Measurements from ENCODE around the gene JTB.

JTB gene

DNA sequence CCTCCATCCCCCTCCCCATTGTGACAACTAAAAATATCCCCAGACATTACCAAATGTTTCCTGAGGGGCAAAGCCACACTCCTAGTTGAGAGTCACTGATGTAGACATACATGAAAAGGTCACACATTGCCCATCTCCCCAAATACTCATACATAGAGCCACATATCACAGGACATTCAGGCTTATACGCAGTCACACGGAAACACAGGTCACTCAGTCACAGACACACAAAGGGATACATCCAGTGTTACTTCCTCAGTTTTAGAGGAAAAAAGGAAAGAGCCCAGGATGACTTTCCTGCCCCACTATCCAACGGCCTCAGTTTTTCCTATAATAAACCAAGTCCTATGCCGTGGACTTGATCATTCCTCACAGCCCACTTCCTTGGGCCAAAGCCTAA, 16.1 kb downstream of the JTB start:
- H3K9me3 ChIP-seq (ENCODE audit: low read length) = no peaks in the 10 kb centered on the region
- H4K20me1 ChIP-seq (ENCODE audit: insufficient read depth, low read length) = no peaks in the 10 kb centered on the region
- H3K4me1 ChIP-seq (ENCODE audit: insufficient read depth, low read length, severe bottlenecking) = peaks cover 56% of the 10 kb centered on the region
- no peaks in the 10 kb centered on the region for H3F3A ChIP-seq (ENCODE audit: insufficient read depth, low read length)
- TF ChIP-seq, protein P1, sequence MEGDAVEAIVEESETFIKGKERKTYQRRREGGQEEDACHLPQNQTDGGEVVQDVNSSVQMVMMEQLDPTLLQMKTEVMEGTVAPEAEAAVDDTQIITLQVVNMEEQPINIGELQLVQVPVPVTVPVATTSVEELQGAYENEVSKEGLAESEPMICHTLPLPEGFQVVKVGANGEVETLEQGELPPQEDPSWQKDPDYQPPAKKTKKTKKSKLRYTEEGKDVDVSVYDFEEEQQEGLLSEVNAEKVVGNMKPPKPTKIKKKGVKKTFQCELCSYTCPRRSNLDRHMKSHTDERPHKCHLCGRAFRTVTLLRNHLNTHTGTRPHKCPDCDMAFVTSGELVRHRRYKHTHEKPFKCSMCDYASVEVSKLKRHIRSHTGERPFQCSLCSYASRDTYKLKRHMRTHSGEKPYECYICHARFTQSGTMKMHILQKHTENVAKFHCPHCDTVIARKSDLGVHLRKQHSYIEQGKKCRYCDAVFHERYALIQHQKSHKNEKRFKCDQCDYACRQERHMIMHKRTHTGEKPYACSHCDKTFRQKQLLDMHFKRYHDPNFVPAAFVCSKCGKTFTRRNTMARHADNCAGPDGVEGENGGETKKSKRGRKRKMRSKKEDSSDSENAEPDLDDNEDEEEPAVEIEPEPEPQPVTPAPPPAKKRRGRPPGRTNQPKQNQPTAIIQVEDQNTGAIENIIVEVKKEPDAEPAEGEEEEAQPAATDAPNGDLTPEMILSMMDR (IDR thresholded peaks at IDR 0.05; ENCODE audit: low read length) = no peak
- no peak for TF ChIP-seq EZH2 (IDR thresholded peaks at IDR 0.05; ENCODE audit: borderline replicate concordance, low read length)
- no peaks in the 10 kb centered on the region for H3K27me3 ChIP-seq (ENCODE audit: insufficient read depth, low read length)
- H3K36me3 ChIP-seq (ENCODE audit: insufficient read depth, low read length) = peaks cover 7% of the 10 kb centered on the region; the same call in 1 of the 2 replicates
- peak overlapping the region; percentile 84; the same call in 1 of the 2 replicates for H3K9ac ChIP-seq (ENCODE audit: low read length)
- H3K4me3 ChIP-seq (ENCODE audit: low read depth, low read length, poor library complexity, severe bottlenecking) = peak overlapping the region; percentile 72
- peak overlapping the region; percentile 73 for H3K27ac ChIP-seq (ENCODE audit: low read depth, low read length, poor library complexity, severe bottlenecking)
- peak overlapping the region; percentile 88 for H3K4me2 ChIP-seq (ENCODE audit: low read length)
- no peaks in the 10 kb centered on the region for H3K9me2 ChIP-seq (ENCODE audit: low read depth, low read length)
- peaks cover 15% of the 10 kb centered on the region for H3K79me2 ChIP-seq (ENCODE audit: insufficient read depth, low read length)
- no peak overlapping the region for H2AFZ ChIP-seq (ENCODE audit: low read length)

DNA sequence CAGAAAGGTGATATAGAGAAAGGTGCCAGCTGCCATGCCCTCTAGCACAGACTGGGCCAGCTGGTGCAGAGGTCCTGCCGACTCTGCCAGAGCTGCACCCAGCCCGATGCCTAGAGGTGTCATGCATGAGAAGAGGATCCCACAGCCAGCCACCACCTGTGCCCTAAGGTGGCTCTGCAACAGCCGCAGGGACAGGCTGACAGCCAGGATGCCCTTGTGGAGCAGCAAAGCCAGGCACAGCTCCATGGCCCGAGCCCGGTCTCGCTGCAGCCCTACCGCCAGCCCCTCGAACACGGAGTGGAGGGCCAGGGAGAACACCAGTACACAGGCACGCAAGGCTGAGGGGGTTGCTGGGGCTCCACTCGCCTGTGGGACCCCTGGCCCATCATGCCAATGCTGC, 17.3 kb downstream of the JTB start:
- Histone ChIP-seq H3K9ac (ENCODE audit: low read length) (no peak overlapping the region), H4K20me1 (ENCODE audit: insufficient read depth, low read length) (no peaks in the 10 kb centered on the region), H3K9me2 (ENCODE audit: low read depth, low read length) (no peaks in the 10 kb centered on the region), H3K4me1 (ENCODE audit: insufficient read depth, low read length, severe bottlenecking) (peaks cover 55% of the 10 kb centered on the region), H3K9me3 (ENCODE audit: low read length) (no peaks in the 10 kb centered on the region), H3F3A (ENCODE audit: insufficient read depth, low read length) (no peaks in the 10 kb centered on the region), H3K4me3 (ENCODE audit: low read depth, low read length, poor library complexity, severe bottlenecking) (no peak overlapping the region), H2AFZ (ENCODE audit: low read length) (no peak overlapping the region), H3K79me2 (ENCODE audit: insufficient read depth, low read length) (peaks cover 24% of the 10 kb centered on the region), H3K4me2 (ENCODE audit: low read length) (no peak overlapping the region), H3K36me3 (ENCODE audit: insufficient read depth, low read length) (peaks cover 7% of the 10 kb centered on the region; the same call in 1 of the 2 replicates), H3K27ac (ENCODE audit: low read depth, low read length, poor library complexity, severe bottlenecking) (no peak overlapping the region), H3K27me3 (ENCODE audit: insufficient read depth, low read length) (no peaks in the 10 kb centered on the region)
- TF ChIP-seq EZH2 (IDR thresholded peaks at IDR 0.05; ENCODE audit: borderline replicate concordance, low read length) = no peak
- TF ChIP-seq, protein P1 (IDR thresholded peaks at IDR 0.05; ENCODE audit: low read length) = no peak

DNA sequence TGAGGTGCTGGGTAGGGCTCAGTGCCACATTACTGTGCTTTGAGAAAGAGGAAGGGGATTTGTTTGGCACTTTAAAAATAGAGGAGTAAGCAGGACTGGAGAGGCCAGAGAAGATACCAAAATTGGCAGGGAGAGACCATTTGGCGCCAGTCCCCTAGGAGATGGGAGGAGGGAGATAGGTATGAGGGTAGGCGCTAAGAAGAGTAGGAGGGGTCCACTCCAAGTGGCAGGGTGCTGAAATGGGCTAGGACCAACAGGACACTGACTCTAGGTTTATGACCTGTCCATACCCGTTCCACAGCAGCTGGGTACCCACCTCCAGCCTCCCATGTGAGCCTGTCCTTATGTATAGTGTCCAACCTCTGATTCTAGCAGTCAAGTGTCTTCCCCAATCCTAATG, 18.0 kb downstream of the JTB start:
- H3K4me3 ChIP-seq (ENCODE audit: low read depth, low read length, poor library complexity, severe bottlenecking) = no peak overlapping the region

More for the DNA sequence above, 18.0 kb downstream of the JTB start:
- H3K79me2 ChIP-seq (ENCODE audit: insufficient read depth, low read length) = peaks cover 24% of the 10 kb centered on the region
- no peaks in the 10 kb centered on the region for H3K9me3 ChIP-seq (ENCODE audit: low read length)
- no peaks in the 10 kb centered on the region for H3F3A ChIP-seq (ENCODE audit: insufficient read depth, low read length)
- H2AFZ ChIP-seq (ENCODE audit: low read length) = no peak overlapping the region
- no peak overlapping the region for H3K27ac ChIP-seq (ENCODE audit: low read depth, low read length, poor library complexity, severe bottlenecking)
- TF ChIP-seq, protein P1 (IDR thresholded peaks at IDR 0.05; ENCODE audit: low read length) = no peak
- TF ChIP-seq EZH2 (IDR thresholded peaks at IDR 0.05; ENCODE audit: borderline replicate concordance, low read length) = no peak
- H3K27me3 ChIP-seq (ENCODE audit: insufficient read depth, low read length) = no peaks in the 10 kb centered on the region
- no peaks in the 10 kb centered on the region for H3K9me2 ChIP-seq (ENCODE audit: low read depth, low read length)
- no peak overlapping the region for H3K4me2 ChIP-seq (ENCODE audit: low read length)
- peaks cover 52% of the 10 kb centered on the region for H3K4me1 ChIP-seq (ENCODE audit: insufficient read depth, low read length, severe bottlenecking)
- no peak overlapping the region for H3K9ac ChIP-seq (ENCODE audit: low read length)
- H4K20me1 ChIP-seq (ENCODE audit: insufficient read depth, low read length) = no peaks in the 10 kb centered on the region
- peaks cover 13% of the 10 kb centered on the region; the same call in 1 of the 2 replicates for H3K36me3 ChIP-seq (ENCODE audit: insufficient read depth, low read length)

Data from OCI-LY1 (cell line).